Stimulated activated CD4-positive, alpha-beta T cell treated with anti-CD3 and anti-CD28 coated beads, TNF-alpha, amount 100 ng/mL, for 48 hours (primary cell): ENCODE measurements around the gene GPD1L.
A peak's percentile ranks its signal among the peaks of the same experiment; 100 is the strongest.
"Not testable (repeated sequence)": the region's sequence is repeated elsewhere in the genome, so short reads cannot be mapped to it uniquely, and the experiment has no call there.

Source experiments
- DNase-seq, 3 donors: peaks; one replicate each; pipeline ENCODE4 v3.0.0-alpha.2; 2020; ENCODE audit warnings: low read depth in 3 of 3

Gene GPD1L

DNA sequence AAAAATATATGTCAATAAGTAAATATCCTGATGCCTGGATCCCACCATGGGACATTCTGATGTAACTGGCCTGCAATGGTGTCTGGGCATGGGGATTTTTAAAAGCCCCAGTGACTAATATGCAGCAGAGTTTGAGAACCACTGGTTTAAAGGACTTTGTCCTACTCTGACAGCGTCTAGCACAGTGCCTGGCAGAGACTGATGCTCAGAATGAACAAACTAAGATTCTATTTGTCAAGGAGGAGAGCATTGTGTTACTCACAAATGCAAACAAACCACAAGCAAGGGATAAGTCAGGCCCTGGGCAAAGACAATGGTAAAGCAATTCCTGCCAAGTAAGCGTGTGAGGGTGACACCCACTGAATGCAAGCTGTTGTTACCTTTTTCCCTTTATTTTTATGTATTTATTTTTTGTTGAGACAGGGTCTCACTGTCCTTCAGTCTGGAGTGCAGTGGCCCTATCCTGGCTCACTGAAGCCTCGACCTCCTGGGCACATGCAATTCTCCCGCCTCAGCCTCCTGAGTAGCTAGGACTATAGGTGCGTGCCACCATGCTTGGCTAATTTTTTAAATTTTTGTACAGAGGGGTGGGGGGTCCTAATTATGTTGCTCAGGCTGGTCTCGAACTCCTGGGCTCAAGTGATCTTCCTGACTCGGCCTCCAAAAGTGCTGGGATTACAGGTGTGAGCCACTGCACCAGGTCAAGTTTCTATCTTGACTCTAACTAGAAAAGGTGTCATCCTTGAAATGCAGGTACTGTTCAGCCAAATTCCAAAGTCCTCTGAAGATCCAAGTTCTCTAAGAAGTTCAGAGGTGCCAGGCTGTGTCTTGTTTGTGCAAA is 909 bp upstream of the GPD1L start:
- DNase-seq = no peak

DNA sequence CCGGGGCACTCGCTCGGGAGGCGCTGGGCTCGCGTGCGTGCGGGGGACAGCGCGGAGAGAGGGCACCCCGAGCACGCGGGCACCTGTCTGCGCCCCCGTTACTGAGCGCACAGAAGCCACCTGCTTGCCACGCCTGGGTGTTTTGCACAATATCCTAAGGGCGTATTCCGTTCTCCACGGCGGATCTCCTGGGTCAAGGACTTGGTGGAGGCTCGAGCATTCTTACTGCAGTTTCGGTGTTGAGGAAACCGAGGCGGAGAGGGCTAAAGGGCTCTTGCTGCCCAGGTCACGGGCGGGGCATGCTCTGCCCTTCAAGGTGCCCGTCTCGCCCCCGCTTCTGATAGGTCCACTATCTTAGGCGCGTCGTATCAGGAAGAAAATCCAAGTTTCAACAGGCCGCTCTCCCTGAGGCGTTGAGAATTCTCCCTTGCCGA is 526 bp downstream of the GPD1L start:
- no peak for DNase-seq

DNA sequence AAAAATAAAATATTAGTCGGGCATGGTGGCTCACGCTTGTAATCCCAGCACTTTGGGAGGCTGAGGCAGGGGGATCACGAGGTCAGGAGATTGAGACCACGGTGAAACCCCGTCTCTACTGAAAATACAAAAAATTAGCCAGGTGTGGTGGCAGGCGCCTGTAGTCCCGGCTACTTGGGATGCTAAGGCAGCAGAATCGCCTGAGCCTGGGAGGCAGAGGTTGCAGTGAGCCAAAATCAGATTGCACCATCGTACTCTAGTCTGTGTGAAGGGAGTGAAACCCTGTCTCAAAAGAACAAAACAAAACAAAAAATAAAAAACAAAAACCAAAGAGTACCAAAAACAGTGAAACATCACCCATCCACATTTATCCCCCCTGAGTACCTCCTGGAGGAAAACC is 1.8 kb downstream of the GPD1L start:
- not testable (repeated sequence) for DNase-seq

DNA sequence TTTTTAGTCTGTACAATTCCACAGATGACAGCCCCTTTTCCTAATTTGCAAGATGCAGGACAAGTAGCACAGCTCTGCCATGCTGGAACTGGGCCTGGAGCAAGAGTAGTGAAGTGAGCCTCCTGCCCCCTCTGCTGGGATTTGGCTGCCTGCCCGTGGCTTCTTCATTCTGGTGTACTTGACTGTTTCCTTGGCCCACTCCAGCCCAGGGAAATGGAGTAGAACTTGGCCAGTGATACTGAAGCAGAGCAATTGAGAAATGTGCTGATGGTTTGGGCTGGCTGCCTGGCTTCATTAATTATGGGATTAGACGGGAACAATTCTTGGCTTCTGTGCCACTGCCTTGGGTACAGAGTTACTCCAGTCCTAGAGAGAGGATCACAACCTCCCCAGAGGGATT is 2.8 kb downstream of the GPD1L start:
- DNase-seq = no peak

DNA sequence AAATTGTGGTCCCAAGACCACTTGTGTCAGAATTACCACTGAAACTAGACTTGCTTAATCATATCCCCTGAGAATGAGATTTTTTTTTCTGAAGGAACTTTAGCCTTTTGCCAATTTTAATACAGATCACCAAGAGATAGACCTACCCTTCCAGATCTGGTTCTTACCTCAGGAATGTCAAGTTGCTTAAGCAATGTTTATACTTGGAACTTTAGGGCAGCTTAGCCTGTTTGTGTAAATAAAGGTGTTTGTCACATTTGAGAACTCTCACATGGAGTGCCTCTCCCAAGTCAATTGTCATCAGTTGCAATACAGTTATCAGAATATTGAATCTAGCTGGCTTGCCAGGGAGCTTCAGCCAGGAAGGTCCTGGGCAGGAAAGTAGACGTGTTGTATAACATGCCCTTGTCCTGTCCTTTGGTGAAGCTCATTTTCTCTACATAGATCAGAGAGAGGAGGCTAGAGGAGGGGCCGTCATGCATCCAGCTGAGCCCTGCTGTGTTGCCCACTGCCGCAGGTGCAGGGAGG is 3.9 kb downstream of the GPD1L start:
- no peak for DNase-seq

DNA sequence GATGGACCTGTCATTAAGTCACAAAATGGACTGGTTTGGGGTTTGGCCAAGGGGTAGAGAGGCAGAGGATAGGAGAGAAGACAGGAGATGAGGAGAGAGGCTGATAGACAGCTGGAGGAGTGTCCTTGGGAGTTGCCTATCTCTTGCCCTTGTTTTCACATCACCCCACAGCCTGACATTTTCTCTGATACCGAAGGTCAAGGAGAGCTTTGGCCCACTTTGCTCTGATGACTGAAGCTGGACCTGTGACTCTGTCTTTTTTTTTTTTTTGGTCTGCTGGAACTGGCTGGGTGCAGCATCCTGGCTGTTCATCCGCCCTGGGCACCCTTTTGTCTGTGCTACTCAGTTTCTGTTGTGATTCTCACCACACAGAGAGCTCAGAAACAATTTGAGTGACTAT is 5.1 kb downstream of the GPD1L start:
- DNase-seq = no peak

DNA sequence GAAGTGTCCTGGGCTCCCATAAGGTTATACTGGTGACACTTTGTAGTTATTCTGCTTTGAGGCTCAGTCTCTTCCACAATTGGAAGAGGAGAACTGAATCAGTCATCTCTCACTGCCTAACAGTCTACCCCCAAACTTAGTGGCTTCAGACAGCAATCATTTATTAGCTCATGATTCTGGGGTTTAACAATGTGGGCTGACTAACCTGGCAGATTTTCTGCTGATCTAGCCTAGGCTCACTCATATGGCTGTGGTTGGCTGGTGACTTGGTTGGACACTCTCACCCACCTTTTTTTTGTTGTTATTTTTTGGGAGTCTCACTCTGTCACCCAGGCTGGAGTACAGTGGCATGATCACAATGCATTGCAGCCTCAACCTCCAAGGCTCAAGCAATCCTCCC is 7.1 kb downstream of the GPD1L start:
- DNase-seq = no peak

DNA sequence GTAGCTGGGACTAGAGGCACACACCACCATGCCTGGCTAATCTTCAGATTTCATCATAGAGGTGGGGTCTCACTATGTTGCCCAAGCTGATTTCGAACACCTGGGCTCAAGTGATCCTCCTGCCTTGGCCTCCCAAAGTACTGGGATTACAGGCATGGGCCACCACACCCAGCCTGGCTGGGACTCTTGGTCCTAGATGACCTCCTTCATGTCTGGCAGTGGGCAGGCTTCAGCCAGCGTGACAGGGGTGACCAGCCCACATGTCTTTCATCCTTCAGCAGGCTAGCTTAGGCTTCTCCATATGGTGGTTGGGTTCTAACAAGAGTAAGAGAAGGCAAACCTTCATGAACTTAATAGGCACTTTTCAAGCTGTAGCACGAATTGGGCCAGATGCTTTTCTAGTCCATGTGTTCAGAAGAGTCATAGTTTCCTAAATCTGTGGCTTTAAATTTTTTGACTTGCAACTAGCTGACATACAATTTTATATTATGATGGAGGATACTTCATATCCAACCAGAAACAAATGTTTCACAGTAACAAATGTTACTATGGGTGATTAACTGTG is 7.6 kb downstream of the GPD1L start:
- no peak for DNase-seq

DNA sequence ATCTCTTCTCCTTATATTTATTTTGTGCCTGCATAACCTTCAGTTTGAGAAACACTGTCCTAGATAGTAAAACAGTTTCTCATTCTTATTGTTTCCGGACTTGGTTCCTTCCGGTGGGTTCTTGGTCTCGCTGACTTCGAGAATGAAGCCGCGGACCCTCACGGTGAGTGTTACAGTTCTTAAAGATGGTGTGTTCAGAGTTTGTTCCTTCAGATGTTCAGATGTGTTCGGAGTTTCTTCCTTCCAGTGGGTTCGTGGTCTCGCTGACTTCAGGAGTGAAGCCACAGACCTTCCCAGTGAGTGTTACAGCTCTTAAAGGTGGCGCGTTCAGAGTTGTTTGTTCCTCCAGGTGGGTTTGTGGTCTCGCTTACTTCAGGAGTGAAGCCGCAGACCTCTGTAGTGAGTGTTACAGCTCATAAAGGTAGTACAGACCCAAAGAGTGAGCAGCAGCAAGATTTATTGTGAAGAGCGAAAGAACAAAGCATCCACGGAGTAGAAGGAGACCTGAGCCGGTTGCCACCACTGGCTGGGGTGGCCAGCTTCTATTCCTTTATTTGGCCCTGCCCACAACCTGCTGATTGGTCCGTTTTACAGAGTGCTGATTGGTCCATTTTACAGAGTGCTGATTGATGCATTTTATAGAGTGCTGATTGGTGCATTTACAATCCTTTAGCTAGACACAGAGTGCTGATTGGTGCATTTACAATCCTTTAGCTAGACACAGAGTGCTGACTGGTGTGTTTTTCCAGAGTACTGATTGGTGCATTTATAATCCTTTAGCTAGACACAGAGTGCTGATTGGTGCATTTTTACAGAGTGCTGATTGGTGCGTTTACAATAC is 8.3 kb downstream of the GPD1L start:
- DNase-seq = peak; percentile 23 to 46 (median 41)

DNA sequence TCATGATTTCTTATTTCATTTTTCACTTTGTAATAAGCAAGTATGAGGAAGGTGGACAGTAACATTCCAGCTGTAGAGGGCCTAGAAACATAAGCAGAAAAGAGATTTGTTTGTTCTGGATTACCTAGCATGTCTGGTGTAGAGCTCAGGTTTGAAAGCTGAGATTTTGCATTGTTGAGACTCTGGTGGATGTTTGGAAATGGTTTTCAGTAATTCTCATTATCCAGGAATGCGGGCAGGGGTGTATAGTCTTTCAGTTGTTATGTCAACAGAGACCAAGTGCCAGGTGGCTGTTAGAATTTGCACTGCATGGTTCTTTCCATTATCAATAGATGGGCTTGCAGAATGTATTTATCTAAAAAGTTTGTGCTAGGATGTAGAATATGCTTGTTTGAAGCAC is 10.9 kb downstream of the GPD1L start:
- no peak for DNase-seq

DNA sequence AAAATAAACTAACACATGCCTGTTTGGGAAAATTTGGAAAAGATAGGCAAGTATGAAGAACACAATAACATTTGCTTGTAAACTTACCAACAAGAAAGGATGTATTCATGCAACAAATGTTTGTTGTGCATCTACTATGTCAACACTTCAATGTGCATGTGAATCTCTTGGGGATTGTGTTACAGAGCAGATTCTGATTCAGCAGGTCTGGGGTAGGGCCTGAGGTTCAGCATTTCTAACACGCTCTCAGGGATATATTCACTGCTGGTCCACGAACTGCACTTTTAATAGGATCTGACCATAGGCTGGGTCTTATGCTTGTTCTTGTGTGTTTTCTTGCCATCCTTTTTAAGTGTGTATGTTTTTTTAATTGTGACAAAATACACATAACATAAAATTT is 11.8 kb downstream of the GPD1L start:
- DNase-seq = no peak

DNA sequence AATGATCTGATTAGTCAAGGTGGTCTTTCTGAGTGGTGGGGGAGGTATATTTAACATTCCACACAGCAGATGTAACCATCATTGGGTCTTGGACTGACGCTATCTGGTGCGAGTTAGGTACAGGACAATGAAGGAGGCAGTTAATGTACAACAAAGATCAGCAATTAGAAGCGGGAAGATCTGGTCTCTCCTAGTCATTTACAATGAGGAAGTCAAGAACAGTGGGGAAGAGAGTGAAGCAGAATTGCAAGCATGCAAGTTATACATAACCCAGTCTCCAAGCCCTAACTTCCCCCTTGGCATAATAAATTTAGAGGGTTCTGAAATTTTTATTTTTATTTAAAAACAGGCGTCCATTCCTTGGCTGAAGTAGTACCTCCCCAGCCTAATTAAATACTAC is 14.1 kb downstream of the GPD1L start:
- DNase-seq = no peak

DNA sequence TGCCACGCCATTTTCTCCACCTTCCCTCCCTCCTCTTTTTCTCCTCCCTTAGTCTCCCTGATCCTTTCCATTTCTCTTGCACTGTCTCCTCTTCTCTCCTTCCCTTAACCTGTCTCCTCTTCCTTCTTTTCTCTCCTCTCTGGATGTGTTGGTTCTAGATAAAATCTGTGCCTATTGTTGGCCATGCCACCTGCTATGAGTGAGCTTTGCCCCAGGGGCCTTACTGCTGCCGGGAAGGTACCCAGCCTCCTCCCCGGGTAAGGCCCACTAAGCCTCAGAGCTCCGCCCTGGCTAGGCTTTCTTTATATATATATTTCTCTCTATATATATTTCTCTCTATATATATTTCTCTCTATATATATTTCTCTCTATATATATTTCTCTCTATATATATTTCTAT is 14.7 kb downstream of the GPD1L start:
- no peak for DNase-seq

DNA sequence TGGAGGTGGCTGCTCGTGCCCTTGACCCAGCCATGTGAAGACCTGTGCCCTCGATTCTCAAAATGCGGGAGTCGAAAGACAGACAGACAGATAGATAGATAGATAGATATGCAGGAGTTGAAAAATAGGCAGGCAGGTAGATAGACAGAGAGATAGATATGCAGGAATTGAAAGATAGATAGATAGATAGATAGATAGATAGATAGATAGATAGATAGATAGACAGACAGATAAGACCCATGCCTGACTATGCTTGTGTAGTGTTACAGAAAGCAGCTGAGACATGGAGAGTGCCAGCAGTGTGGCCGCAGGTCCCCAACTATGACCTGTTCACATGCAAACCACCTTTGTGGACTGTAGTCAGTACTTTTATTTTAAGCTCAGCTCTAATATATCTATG is 17.2 kb downstream of the GPD1L start:
- DNase-seq = no peak

DNA sequence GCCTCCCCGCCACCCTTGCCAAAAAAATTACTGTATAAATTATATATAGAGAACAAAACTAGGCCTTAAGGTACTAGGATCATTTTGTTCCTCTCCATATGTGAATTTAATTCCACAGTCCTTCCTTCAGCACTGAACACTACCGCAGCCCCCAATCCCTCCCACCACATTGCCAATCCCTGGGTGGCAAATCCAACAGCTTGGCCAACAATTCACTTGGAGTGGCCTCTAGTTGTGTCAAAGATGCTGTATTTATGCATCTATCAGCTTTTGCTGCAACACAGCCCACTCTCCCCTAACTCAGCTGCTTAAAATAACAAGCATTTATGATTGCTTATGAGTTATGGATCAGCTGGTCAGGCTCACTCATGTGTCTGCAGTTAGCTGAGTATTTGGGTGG is 18.6 kb downstream of the GPD1L start:
- no peak for DNase-seq

DNA sequence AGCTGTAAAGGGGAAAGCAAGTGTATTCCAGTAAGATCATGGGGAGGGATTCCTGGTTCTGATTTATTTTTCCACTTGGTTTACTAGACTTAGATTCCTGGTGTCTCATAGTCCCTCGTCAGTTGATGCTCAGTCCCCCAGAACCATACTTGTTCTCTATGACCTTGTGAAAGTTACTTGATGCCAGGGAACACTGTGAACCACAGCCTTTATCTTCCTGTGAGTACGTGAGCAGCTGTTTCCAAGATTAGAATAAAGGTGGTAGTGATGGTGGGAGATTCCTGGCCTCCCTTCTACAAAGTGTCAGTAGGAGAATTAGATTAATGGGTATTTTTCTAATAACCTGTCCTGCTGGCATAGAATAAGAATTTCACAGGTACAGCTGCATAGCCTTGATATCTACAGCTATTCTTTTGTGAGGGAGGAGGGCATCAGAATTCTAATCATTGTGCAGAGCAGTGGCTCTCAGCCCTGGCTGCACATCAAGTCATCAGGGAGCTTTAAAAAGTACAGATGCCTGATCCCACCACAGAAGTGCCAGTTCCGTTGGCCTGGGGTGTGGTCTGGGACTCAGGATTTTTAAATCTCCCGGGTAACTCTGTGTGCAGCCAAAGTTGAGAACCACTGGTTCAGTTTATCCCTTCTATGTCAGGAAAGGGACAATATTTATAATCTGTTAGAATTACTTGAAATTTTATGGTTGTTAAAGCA is 20.0 kb downstream of the GPD1L start:
- DNase-seq = no peak

DNA sequence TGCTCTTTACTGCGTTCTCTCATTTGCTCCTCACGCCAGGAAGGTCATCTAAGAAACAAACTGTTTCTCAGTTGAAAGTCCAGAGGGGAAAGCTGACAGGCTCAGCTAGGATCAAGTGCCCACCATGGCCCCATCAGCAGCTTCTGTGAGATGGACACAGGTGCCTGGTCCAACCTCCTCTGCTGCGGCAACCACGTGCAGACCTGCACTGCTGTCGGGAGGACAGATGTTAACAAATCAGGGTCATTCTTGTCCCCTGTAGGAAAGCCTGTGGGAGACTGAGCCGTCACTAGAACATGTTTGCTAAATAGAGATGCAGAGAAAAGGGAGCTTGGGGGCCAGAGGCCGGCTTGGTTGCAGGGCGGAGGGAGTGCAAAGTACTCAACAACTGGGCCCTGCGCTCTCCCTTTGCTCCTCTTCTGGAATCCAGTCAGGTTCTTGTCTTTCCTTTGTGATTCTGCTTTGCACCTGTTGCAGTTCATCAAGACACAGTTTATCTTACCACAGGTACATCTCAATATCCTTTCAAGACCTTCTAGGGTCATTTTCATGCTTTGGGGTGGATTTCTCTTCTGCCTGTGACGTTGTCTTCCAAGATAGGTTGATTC is 20.9 kb downstream of the GPD1L start:
- DNase-seq = no peak

DNA sequence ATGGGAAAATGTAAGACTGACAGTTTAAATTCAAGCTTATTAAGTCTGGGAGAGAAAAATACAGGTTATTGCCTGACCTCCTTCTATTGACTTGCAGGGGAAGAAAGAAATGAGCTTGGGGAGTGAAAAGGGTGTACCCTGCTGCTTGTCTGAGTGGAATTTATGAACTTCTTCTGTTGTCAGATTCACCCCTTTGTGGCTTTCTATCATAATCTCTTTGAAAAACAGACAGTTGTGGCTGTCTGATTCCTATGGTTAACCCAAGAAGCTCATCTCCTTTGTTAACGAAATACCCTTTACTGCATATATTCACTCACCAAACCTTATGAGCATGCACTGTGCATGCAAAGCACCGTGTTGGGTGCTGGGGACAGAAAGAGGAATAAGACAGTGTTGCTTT is 22.5 kb downstream of the GPD1L start:
- no peak for DNase-seq

DNA sequence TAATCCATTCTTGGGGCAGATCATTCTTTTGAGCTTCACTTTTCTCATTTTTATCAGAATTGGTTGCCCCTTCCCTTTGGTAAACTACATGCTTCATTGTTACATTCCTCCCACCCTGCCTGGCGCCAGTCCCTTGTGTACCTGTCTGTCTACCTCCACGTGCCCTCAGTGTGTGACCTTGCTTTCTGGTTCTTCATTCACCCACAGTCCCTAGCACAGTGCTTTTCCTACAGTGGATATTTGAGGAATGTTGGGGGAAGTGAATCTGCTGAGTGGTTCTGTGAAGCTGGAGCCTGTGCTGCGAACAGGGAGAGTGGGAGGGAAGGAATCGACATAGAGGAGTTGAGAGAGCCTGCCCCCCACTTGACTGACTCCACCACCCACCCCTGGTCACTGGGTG is 23.4 kb downstream of the GPD1L start:
- DNase-seq = no peak

DNA sequence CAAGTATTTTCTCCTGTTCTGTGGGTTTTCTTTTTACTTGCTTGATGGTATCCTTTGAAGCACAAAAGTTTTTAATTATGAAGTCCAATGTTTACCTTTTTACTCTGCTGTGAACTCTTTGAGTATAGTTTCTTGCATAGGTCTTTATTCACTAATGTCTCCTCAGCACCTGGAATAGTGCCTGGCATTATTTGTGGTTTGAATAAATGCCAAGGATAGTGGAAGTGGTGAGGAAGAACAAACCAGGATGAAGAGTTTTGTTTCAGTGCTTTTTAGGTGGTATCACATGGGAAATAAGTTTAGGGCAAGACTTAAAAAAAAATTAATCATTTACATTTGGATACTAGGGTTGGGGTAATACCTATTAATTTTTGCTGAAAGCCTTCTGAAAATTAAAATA is 25.7 kb downstream of the GPD1L start:
- DNase-seq = no peak

DNA sequence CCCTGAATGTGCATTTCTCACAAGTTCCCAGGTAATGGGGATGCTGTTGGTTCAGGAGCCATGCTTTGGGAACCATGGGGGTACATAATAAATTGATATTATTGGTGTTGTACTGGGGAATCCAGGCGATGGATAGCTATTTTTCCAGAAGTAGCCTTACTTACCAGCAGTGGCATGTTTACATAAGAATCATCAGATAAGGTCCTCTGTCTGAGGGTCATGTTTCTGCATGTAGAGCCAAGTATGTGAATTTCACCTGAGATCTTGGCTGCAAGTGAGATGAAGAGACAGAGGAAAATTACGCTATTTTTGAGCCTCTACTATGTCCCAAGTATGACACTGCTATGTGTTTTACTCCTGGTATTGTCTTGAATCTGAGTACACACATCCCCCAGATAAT is 26.3 kb downstream of the GPD1L start:
- DNase-seq = no peak
